GM23248 (cell line): ENCODE results near the gene RPL13A.

Experiments
- EZH2 ChIP-seq: fragments of 200-600 bp; sonication (generic); IDR thresholded peaks from 2 replicates; pipeline ENCODE4 v1.6.1; 2018; ENCODE audit warnings: antibody characterized with exemption, mild to moderate bottlenecking; ENCODE audit not compliant: insufficient read depth, poor library complexity, severe bottlenecking
- EZH2phosphoT487 ChIP-seq: fragments of 200-600 bp; sonication (generic); IDR thresholded peaks from 2 replicates; pipeline ENCODE4 v1.6.1; 2018; ENCODE audit warnings: antibody characterized with exemption, moderate library complexity, mild to moderate bottlenecking, low read depth; ENCODE audit not compliant: insufficient read depth

- no peak for TF ChIP-seq EZH2phosphoT487
- TF ChIP-seq EZH2 = no peak
Observed at GRCh38 chr19:49462492-49462891, 24.9 kb upstream of the RPL13A start.
